NCI-H774 (cell line): ENCODE data around the gene ADSS1.

ENCODE experiments used
- DNase-seq: peaks from one replicate; lab custom pipeline; 2025; lab: John Stamatoyannopoulos, UW

ADSS1 gene

DNA sequence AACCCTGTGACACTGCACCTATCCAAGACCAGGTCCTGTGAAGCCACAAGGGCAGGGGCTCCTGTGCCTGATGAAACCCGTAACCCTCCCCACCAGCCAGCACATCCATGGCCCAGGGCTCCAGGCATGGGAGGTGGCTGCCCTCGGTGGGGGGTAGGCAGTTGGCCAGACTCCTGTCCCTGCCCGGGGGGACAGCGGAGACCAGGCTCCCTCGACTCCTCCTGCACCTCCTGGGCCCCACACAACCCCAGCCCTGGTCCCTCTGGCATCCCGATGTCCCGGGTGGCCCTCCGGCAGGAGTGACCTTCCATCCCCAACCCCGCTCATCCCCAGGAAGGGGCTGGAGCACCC, 60.2 kb downstream of the ADSS1 start:
- DNase-seq = no peak

DNA sequence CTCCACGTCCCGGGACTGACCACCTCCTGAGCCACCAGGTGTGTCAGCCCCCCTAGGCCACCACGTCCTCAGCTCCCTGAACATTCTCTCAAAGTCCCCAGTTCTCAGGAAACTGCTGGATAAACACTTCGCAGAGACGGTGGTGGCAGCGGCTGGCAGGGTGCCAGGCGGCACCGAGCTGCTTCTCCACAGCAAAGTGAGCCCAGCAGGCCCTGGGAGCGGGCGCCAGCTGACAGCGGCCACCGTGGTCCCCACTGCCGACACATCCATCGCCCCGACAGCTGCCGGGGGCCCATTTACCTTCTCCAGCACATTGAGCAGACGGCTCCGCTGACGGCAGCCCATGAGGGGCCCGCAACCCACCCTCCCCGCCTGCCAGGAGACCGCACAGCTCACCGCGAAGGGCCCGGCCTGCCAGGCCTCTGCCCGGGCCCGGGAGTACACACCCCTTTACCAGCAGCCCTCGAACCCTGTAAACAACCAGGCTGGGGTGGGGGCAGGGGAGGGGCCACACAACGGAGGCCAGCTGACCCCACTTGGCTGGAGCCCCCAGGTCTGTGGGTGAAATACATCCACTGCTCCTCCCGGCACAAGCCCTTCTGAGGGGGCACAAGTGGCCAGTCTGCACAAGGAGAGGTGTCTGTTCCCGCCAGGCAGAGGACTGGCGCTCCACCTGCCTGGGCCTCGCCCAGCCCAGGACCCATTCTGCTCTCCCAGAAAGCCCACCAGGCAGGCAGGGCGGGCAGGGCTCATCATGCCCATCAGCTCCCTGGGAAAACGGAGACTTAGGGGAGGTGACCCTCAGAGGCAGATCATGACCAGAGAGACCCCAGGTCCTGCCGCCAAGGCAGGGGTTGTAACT, 61.0 kb downstream of the ADSS1 start:
- DNase-seq = no peak

DNA sequence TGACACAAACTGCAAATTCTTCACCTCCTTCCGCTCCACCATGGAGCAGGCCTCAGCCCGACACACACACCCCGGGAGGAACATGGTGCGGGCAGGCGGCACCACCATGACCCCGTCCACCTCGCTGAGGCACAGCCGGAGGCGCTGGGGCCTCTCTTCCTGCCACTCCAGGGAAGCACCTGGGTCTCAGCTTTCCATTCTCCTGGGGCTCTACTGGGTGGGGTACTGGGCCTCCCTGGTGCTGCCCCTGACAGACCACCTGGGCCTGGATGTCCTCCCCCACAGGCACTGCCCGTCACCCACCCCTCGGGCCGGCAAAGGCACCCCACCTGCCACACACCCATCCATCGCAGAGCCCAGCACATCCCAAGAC, 61.7 kb downstream of the ADSS1 start:
- no peak for DNase-seq

DNA sequence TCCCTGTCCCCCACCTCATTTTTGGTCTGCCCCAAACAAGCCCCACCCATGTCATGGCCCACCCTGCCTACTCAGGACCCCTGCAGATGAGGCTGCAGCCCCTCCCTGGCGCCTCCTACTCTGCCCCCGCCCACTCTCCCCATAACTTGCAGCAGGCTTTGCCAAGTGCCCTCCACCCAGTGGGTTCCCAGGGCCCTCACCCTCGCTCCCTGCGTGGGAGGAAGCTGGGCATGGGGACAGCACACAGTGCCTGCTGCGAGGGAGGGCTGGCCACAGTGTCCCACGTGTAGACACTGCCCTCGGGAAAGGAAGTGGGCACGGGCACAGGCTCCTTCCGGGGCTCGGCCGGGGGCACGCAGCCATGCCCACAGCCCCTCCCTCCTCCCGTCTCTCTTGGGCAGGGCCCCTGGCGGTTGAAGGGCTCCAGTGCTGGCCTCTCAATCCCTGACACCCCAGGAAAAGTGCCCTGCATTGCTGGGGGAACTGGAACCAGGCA, 62.1 kb downstream of the ADSS1 start:
- DNase-seq = no peak

DNA sequence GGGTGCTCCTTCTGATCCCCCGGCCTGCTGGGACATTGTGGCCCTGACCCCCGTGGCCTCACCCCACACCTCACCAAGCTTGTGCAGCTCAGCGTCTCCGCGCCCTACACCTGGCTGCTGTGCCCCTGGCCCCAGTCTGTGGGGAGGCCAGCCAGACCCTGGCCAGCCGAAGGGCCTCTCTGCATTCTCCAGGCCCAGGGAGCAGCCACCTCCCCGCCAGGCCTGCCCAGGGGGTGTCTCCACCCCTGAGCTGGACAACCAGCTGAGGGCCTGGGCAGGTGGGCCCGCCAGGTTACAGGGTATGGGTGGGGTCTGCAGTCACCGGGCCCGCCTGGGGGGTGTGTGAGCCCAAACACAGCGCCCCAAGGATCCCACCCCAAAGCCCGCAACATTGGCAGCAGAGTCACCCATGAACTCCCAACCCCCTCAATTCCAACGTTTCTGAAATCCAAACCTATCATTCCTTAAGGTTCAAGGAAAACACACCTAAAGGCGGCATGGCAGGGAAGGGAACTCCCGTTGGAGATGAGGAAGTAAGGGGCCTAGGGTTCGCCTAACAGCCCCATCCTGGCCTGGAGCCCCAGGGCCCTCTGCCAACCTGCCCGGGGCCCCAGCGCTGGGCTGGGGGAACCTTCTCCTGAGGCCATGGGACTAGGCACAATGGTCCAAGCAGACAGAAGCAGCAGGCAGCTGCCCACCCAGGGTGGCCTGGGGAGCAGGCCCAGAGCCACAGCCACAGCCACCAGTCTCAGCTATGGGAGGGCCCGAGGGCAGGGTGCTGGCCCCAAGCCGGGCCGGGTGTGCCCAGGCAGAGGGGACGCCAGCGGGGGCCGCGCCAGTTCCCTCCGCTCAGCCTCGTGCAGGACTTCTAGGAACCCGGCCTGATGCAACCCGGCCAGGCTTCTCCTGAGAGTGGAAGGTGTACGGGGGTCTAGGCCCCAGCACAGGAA, 63.0 kb downstream of the ADSS1 start:
- DNase-seq = no peak

DNA sequence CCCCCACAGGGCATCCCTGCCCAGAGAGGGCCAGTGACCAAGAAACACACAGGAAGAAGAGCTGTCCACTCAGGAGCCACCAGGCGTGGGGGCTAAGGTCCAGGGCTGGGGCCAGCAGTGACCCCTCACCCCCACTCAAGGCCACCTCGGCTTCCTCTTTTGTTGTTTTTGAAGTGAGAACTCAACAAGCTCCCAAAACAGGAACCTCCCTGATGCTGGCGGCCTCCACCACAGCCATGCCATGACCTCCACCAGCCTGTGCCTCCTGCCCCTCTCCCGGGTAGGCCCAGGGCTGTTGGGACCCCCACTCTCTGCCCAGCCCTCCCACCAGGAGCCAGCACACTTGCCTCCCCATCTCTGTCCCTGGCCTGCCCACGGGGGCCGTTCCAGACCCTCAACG, 63.7 kb downstream of the ADSS1 start:
- no peak for DNase-seq

DNA sequence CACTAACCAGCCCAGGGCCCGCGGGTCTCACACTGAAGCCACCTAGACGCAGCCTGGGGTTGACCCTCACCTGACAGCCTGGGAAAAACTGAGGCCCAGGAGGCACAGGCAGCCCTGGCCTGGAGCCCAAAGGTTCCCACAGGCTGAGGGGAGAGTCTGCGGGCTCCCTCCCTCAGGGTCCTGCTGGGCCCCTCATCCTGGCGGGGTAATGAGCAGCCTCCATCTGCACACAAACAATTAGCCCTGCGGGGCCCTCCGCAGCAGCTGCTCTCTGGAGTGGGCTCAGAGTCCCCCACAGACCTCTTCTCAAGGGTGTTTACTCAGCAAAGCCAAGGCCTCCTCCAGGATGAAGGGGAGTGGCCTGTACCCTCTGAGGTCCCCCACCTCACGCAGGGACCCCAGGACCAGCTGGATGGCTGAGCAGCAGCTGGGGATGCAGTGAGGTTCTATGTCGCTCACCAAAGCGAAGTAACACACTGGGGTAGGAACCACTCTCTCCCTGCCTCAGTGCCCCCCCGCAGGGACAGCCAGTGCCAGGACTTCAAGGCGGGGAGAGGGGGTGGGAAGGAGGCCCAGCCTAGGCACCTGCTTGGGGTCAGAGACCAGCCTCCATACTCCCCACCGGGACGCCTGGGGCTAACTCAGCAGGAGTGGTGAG, 64.3 kb downstream of the ADSS1 start:
- DNase-seq = no peak

DNA sequence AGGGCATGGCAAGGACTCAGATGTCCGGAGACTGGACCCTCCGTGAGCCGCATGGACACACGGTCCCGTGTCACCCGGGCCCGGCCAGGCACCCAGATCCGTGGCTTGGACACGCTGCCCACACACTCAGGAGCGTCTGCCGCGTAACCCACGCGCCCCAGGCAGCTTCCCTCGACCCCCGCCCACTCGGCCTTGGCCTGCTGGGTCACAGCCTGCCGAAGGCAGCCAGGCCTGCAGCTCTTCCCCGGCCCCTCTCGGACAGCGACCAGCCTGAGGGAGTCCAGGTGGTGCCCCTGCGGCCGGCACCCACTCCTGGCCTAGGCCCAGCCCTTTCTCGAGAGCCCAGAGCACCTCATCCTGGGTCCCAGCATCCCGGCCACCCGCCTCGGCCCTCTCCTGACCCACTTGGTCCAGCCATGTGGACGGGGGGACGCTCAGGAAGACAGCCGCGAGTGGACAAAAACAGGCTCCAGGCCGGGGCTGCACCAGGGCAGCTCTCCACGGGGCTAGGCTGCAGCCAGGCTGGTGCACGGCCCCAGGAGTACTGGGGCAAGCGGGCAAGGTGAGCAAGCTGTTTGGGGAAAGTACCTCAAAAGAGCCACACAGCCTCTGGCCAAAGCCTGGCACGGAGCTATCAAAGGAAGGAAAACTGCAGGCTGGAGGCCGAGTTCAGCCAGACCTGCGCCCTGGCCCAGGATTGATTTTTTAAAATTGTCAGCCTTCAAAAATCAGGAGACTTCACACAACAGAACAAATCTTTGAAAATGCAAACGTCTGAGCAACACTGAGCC, 65.0 kb downstream of the ADSS1 start:
- no peak for DNase-seq

DNA sequence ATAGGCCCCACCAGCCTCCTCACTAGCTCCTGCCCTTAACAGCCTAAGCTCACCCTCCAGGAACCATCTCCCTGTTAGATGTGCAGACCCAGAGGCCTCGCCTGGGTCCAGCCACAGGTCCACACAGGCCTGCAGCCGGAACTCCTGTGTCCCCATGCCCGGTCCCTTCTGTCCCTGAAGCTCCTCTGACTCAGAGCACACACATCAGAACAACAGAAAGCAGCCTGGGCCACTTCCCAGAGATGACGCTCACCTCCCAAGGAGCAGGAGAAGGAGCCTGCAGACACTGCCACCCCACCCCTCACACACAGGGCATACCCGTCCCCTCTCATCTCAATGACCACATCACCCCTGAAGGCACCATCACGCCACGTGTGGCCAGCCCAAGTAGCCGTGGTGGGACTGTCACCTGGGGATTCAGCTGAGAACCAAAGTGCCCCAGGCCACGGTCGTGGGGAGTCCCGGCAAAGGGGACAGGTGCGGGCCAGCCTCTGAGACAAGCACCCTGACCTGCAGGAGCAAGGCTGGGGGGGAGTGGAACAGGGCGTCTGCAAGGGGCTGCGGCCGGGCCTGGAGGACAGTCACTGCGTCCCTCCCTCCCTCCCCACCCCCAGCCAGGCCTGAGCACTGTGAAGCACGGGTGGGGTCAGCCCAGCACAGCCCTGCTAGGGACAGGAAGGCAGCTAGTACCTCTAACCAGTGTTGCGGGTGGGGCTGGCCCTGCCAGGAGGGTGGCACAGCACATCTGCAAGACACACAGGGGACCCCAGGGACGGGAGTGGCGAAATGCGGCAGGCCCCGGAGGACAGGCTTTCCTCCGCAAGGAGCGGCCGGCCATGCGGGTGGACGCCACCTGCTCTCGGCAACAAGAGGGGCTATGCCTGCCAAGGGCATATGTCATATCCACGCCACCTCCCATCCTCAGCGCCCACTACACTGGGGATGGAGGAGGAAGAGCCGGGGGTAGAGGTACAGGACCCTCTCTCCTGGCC, 66.0 kb downstream of the ADSS1 start:
- no peak for DNase-seq

DNA sequence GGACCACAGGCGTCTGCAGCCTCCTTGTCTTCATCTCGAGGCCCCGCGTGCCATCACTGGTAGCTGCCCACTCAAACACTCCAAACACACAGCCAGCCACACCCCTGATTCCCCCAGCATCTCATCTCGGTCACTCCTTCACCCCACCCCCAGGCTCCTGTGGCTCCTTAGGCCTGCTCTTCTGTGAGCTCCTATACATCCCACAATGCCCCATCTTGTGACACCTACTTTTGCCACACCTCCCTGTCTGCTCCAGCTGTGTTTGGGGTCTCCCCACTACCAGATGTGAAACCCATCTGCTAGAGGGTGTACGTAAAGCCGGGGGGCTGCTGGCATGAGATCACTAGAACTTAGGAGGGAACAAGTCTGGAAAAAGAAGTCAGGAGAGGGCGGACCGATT, 67.4 kb downstream of the ADSS1 start:
- DNase-seq = no peak

DNA sequence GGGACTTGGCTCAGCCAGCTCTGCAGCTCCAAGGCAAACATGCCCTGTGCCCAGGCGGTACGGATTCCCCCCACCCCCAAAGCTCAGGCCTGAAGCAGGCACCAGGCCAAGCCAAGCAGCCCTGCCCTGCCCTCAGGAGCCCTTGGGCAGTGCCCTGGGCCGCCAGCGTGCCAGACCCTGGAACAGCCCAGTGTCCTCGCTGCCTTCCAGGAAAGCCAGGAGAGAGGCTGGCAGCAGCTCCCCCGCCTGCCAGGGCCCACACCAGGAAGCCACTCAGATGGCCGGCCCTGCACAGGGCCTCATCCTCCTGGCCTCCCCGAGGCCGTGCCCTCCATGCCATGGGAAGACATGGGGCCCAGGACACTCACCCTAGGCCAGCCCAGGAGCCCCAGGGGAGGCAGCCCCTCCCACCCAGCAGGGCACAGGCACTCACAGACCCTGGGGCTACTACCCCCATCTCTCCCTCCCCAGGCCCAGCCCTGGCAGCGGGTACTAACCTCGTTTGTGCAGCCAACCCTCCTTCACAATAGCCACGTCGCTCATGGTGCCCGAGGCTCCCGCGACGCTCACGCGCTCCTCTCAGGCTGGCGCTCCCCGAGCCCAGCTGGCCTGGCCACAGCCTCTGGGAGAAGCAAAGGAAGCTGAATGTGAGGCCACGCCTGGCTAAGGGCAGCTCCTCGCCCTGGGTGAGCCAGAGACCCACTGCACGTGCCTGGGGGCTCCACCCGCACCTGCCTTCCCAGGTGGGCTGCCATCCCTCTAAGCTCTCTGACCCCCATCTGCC, 68.3 kb downstream of the ADSS1 start:
- no peak for DNase-seq

DNA sequence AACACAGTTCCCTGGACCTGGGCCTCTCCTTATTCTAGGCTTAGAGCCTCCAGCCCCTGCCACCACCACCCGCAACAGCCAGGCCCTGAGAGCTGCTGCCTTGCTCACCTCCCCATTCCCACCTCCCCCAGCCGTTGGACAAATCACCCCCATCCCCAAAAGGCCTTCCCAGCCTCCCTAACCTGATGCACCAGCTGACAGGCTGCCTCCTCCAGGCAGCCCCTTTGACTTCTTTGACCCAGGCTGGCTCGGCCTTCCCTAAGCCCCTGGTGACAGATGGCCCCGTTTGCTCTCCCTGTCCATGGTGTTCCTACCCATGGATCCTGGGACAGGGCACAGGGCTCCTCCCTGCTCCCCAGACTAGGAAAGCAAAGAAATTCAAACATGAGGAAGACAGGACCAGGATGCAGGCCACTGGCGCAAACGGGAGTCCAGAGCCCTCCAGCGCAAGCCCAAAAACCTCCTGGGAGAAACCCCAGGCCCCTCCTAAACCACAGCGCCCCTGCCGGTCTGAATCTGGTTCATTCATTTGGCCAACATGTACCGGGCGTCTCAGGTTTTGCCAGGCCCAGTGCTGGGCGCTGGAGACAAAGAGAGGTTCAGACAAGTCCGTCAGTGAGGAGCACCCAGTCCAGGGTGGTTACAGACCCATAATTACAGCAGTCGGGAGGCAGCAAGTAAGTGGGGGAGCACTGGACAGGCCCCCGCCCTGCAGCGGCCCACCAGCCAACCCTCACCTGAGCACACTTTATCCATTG, 69.1 kb downstream of the ADSS1 start:
- DNase-seq = no peak

DNA sequence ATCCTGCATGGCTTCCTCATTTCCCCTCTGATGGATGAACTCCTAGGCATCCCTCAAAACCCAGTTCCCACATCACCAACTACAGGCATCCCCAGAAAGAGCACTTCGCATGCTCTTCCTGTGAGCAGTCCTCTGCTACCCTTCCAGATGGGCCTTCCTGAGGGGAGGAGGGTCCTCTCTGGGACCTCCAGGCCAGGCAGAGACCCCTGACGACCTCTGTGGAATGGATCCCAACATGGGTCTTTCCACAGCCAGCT, 69.6 kb downstream of the ADSS1 start:
- no peak for DNase-seq

DNA sequence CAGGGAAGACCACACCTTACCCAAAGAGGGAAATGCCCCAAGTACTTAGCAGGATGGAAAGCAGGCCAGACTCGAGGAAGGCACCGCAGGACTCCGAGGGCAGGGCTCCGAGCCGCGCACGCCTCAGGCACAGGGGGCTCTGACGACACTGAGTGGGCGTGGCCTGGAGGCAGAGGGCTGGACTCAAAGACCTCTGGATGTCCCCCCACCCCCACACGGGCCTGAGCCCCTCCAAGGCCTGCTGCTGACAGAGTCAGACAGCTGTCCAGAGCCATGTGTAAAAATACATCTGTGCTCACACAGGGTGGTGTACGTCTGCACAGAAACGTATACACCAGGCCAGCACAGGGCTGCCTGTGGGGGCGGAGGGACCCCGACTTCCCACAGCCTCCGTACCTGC, 70.1 kb downstream of the ADSS1 start:
- DNase-seq = no peak

DNA sequence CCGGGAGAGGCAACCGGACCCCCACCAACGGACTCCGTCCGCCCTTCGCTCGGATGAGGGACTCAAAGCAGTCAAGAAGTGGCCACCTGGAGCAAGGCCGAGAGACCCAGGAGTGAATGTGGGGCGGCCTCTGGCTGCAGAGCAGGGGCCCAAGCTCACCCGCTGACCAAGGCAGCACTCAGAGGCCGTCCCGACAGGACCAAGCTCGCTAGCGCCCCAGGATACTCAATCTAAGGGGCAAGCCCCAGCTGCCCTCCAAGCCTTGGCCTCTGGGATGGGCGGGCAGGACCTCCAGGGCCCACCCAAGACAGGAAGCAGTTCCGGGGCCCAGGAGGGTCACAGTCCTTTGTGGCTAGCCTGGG, 70.6 kb downstream of the ADSS1 start:
- DNase-seq = no peak

DNA sequence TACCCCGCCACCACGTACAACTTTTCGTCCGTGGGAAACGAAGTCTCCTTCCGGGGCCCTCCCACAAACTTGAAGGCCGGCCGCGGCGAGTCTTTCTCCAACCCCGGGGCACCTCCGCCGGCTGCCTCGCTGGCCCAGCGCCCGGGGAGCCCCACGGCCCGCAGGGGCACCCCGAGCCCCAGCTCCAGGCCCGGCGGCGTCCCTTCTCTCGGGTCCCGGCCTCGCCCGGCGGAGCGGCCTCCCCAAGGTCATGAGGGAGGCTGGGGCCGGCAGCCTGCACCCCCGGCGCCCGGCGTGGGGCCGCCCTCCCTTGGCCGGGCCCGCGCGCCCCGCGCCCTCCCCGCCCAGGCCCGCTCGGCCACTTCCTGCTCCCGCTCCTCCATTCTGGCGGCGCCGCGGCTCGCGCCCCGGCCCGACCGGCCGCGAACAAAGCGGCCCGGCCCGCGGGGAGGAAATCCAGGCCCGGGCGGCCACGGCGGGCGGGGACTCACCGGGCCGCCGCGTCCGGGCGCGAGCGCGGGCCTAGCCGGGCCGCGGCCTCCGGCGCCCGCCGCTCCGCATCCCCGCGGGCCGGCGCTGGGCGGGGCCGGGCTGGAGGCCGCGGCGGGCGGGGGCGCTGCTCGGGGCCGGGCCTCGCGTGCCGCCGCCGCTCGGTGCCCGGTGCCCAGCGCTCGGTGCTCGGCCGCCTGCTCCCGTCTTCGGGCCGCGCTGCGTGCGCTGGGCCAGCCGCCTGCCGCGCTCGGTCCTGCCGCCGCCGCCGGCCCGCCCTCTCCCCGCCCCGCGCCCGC, 71.2 kb downstream of the ADSS1 start, which contains the start of gene AKT1:
AKT1 (minus strand) TSS at position 756 of the 788 bp plus-strand sequence. CDS start 3,105 bp downstream, outside the sequence.
- DNase-seq = no peak

DNA sequence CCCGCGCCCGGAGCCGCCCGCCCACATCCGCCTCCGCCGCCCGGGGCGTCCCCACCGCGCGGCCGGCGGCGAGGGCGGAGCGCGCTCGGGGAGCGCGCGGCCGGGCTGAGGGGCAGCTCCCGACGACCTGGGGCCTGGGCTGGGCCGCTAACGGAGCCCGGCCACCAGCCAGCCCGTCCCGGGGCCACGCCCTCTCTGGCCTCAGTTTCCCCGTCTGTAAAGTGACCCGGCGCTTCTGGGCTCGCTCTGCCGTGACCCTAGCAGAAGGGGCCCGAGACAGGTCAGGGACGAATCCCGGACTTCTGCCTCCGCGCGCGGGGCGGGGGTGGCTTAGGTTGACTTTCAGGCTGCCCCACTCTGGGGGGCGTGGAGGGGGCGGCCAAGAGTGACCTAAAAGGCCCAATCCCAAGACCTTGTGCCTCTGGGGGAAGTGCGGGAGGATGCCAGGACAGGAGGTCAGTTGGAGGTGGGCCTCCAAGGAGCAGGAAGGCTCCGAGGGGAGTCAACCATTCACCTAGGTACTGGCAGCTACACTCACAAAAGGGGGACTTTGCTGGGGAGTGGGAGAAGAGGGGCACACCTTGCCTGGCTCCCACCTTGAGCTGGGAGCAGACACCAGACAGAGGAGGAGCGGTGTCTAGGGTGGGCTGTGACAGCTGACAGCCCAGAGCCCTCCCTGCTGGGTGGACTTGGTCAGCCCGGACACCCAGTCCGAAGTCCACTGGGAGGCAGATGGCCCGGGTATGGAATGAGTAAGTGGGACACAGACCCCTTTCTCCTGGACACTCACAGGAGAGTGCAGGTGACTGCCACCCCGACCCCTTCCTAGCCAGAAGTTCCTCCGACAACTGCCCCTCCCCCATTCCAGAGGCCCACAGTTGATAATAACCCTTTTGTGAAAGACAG, 72.0 kb downstream of the ADSS1 start:
- DNase-seq = peak; percentile 45
